Activated gamma-delta T cell (primary cell): ENCODE results near the gene PCDH12.

ENCODE experiments used
- DNase-seq: peaks from one replicate; lab custom pipeline; 2025; lab: John Stamatoyannopoulos, UW
- total RNA-seq, 2 donors: gene quantifications; one replicate each; lab custom pipeline; 2026; lab: John Stamatoyannopoulos, UW

The PCDH12 gene
- 0 to 0.04 reads per million in 2 donors for total RNA-seq

DNA sequence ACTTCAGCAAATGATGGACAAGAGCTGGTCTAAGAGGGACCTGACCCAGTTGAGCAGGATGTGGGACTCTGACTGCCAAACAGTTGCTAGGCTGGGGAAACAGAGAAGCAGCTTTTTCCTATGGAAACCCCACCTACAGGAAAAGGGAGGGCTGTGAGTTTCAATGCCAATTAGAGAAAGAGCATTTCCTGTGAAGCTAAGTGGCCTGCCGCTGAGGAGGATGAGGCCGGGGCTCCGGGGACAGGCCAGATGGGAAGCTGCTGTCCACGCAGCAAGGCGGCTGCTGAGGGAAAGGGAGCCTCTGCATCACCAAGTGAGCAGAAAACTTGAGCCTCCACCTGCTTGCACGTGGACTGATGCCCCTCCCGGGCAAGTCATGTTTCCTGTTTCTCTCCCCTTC is at the start of gene PCDH12:
PCDH12 (minus strand) TSS at position 90 of the 400 bp plus-strand sequence. CDS start 351 bp downstream, outside the sequence.
- no peak for DNase-seq

- no peak for DNase-seq
Measured at GRCh38 chr5:142007237-142007544, 49.2 kb upstream of the PCDH12 start.

GRCh38 chr5:142006363-142007236 is 48.6 kb upstream of the PCDH12 start:
- no peak for DNase-seq

DNA sequence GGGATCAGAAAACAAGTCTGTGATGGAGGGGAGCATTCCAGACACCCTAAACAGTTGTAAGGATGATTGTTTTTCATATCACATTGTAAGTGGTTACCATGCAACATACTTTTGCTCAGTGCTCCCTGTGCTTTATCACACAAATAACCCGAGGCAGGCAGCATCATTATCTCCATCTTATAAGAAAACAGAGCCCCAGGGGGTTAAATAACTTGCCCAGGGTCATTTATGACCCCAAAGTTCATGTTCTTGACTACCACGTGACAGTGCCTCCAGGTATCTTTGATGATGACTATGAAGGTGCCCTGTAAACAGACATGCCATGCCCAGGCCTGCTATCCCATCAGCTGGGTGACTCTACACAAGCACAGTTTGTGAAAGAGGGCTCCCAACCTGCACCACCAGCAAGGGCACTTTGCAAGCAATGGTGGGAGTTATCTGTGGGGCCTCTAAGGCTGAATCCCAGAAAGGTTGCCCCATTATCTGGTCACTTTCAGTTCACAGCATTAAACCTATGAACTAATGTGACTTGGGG is 45.3 kb upstream of the PCDH12 start:
- DNase-seq: no peak

GRCh38 chr5:142000704-142001484 is 42.9 kb upstream of the PCDH12 start:
- DNase-seq: no peak

GRCh38 chr5:142000173-142000572 is 42.2 kb upstream of the PCDH12 start:
- DNase-seq: no peak

- no peak for DNase-seq
Measured at GRCh38 chr5:141997358-141997960, 39.5 kb upstream of the PCDH12 start.

GRCh38 chr5:141995656-141996055 is 37.7 kb upstream of the PCDH12 start:
- no peak for DNase-seq

GRCh38 chr5:141994511-141995136 is 36.6 kb upstream of the PCDH12 start:
- no peak for DNase-seq

DNA sequence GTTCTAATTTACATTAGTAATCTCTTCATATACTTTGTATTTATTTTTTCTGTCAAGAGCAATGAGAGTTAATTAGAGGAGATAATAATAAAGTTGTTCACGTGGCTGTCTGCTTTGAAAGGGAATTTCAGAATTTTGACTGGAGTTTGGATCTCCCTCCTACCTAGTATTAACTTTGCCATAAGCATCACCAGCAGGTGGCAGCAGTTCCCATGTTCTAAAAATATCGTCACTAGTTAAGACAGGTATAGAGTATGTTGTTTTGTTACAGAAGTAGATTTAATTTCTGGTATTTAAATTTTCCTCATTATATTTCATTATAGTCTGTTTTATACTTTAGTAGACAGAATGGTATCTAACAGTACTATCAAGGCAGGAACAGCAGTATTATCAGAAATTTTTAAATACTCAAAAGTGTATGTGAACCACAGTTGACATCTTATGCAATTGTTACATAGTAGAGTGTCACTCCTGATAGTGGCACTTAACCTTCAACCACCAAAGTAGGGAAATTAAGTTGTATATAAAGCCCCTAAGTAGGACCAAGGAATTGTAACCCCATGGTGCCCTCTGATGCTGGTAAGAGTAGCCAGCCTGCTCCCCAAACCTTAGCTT is 34.5 kb upstream of the PCDH12 start:
- DNase-seq: no peak

GRCh38 chr5:141989720-141990119 is 31.7 kb upstream of the PCDH12 start:
- DNase-seq: no peak

GRCh38 chr5:141986072-141986471 is 28.1 kb upstream of the PCDH12 start:
- DNase-seq: no peak

GRCh38 chr5:141982626-141983025 is 24.6 kb upstream of the PCDH12 start:
- no peak for DNase-seq

GRCh38 chr5:141978389-141978788 is 20.4 kb upstream of the PCDH12 start:
- no peak for DNase-seq

GRCh38 chr5:141976176-141976575 is 18.2 kb upstream of the PCDH12 start:
- DNase-seq: no peak

- no peak for DNase-seq
Measured at GRCh38 chr5:141973871-141974595, 16.0 kb upstream of the PCDH12 start.

DNA sequence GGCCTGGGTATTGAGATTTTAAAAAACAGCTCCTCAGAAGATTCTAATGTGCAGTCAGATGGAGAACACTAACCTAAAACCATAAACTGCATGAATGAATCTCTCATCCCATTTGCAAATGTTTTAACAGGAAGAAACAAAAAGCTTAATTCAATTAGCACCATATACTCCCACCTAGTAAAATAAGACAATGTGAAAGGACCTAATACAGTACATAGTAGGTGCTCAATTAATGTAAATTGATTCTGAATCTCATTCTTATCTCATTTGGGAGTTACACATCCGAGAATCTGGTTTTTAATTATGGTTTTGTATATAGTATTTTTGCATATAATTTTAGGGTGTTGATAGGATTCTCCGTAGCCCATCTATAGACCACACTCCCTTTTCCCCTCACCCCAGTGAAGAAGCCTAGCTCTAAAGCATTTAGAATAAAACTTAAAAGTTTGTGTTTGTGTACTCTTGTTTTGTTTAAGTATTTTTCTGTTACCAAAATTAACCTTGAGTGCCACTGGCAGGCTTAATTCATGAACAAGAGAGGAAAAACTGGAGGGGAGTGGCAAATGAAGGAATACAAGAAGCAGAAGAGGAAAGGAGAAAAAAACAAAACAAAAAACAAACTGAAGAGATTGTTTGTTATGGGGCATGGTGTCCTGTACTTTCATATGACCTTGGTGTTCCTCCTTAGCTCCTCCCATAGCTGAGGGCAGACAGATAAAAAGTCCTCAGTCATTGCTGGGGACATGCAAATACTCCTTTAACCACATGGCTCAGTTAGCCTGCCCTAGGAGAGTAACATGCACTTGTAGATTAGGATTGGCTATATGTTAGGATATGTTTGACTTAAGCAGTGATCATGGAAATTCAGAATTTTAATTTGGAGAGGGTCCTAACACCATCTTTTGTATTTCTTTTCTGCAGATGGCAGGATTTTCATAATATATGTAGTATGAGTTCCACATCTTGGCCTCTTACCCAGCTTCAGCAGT is 12.1 kb upstream of the PCDH12 start:
- no peak for DNase-seq

- DNase-seq: peak; percentile 94
Measured at GRCh38 chr5:141968914-141969608, 11.1 kb upstream of the PCDH12 start, which contains the start of gene RNF14. RNF14 (plus strand) TSS chr5:141969105; CDS start chr5:141973589, 4,484 bp downstream.

DNA sequence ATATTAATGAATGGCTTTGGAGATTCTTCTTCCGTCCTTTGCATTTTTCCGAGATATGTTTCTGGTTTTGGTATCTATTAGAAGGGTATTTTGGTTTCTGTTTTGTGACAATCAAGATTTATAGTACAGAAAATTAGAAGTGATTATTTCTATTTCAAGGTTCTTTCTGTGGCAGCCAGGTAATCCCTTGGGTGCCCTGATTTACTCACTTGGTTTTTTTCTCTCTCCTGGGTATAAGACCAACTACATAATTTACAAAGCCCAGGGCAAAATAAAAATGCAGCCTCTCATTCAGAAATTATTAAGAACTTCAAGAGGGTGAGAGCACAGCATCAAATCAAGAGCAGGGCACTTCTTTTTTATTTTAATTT is 8.9 kb upstream of the PCDH12 start:
- DNase-seq: no peak
